DOHH2 (cell line): ENCODE data around the gene GFY.

Source experiments
- H3F3A ChIP-seq: fragments of 200-600 bp; sonication (generic), shearing (Covaris generic); 2 replicates; pipeline ENCODE4 v1.6.0; 2016; ENCODE audit warnings: antibody characterized with exemption, mild to moderate bottlenecking; ENCODE audit not compliant: control insufficient read depth, insufficient read depth
- H3K27ac ChIP-seq: fragments of 200-600 bp; sonication (generic); 2 replicates; pipeline ENCODE4 v1.5.1; 2014; ENCODE audit warnings: low read depth, mild to moderate bottlenecking, low read length, moderate library complexity
- H3K27me3 ChIP-seq: fragments of 200-600 bp; sonication (generic); 2 replicates; pipeline ENCODE4 v1.6.1; 2014; ENCODE audit warnings: mild to moderate bottlenecking, low read length, mixed read lengths; ENCODE audit not compliant: control insufficient read depth
- H3K36me3 ChIP-seq: fragments of 200-600 bp; sonication (generic); 2 replicates; pipeline ENCODE4 v1.6.1; 2014; ENCODE audit warnings: mild to moderate bottlenecking, low read length, moderate library complexity, mixed read lengths; ENCODE audit not compliant: control insufficient read depth
- H3K4me1 ChIP-seq: fragments of 200-600 bp; sonication (generic); 2 replicates; pipeline ENCODE4 v1.6.1; 2014; ENCODE audit warnings: mild to moderate bottlenecking, low read length, mixed read lengths; ENCODE audit not compliant: control insufficient read depth
- H3K4me2 ChIP-seq: fragments of 200-600 bp; sonication (generic); 2 replicates; pipeline ENCODE4 v1.6.0; 2014; ENCODE audit warnings: mild to moderate bottlenecking, low read length, moderate library complexity
- H3K4me3 ChIP-seq: fragments of 200-600 bp; sonication (generic); 2 replicates; pipeline ENCODE4 v1.5.1; 2014; ENCODE audit warnings: mild to moderate bottlenecking, low read length, mixed read lengths
- H3K79me2 ChIP-seq: fragments of 200-600 bp; sonication (generic); 2 replicates; pipeline ENCODE4 v1.6.1; 2014; ENCODE audit warnings: mild to moderate bottlenecking, low read length, mixed read lengths; ENCODE audit not compliant: control insufficient read depth
- H3K9me2 ChIP-seq: fragments of 200-600 bp; sonication (generic); replicated peaks from 2 replicates; pipeline ENCODE4 v1.6.1; 2014; ENCODE audit warnings: mild to moderate bottlenecking, low read length, mixed read lengths; ENCODE audit not compliant: control insufficient read depth
- H3K9me3 ChIP-seq: fragments of 200-600 bp; sonication (generic); 2 replicates; pipeline ENCODE4 v1.6.1; 2014; ENCODE audit warnings: antibody characterized with exemption, low read length, mixed read lengths; ENCODE audit not compliant: control insufficient read depth, insufficient read depth
- H4K20me1 ChIP-seq: fragments of 200-600 bp; sonication (generic); 2 replicates; pipeline ENCODE4 v1.6.0; 2014; ENCODE audit warnings: low read depth, mild to moderate bottlenecking, antibody characterized with exemption, low read length, moderate library complexity; ENCODE audit not compliant: control insufficient read depth, insufficient read depth
- CTCF ChIP-seq: fragments of 200-600 bp; sonication (generic); IDR thresholded peaks from one replicate; pipeline ENCODE4 v1.5.1; 2014; ENCODE audit warnings: antibody characterized with exemption, mild to moderate bottlenecking, low read depth, low read length; ENCODE audit not compliant: poor library complexity, severe bottlenecking
- EZH2phosphoT487 ChIP-seq: fragments of 200-600 bp; sonication (generic); IDR thresholded peaks from 2 replicates; pipeline ENCODE4 v1.6.1; 2017; ENCODE audit warnings: borderline replicate concordance, mild to moderate bottlenecking, antibody characterized with exemption, low read length, moderate library complexity, mixed read lengths

The GFY gene

GRCh38 chr19:49407482-49408015 lies 17.6 kb upstream of the GFY start:
- no peaks in the 10 kb centered on the region for H3K79me2 ChIP-seq
- H3F3A ChIP-seq, result peaks cover 24% of the 10 kb centered on the region
- H3K9me3 ChIP-seq, result no peaks in the 10 kb centered on the region
- H4K20me1 ChIP-seq, result no peaks in the 10 kb centered on the region
- no peaks in the 10 kb centered on the region for H3K27me3 ChIP-seq
- H3K27ac ChIP-seq, result no peak overlapping the region
- TF ChIP-seq EZH2phosphoT487 (no peak), CTCF (no peak)
- no peaks in the 10 kb centered on the region for H3K36me3 ChIP-seq
- H3K4me2 ChIP-seq, result no peak overlapping the region
- H3K4me3 ChIP-seq, result no peak overlapping the region
- no peaks in the 10 kb centered on the region for H3K9me2 ChIP-seq
- H3K4me1 ChIP-seq, result peaks cover 75% of the 10 kb centered on the region

- H3F3A ChIP-seq, result peaks cover 19% of the 10 kb centered on the region; the same call in 1 of the 2 replicates
- H3K9me2 ChIP-seq, result no peaks in the 10 kb centered on the region
- no peak for TF ChIP-seq EZH2phosphoT487
- TF ChIP-seq CTCF, result no peak
- H3K9me3 ChIP-seq, result no peaks in the 10 kb centered on the region
- H3K27ac ChIP-seq, result peak overlapping the region; percentile 72
- H3K4me2 ChIP-seq, result peak overlapping the region; percentile 94
- peak overlapping the region; percentile 71 for H3K4me3 ChIP-seq
- no peaks in the 10 kb centered on the region for H3K79me2 ChIP-seq
- peaks cover 61% of the 10 kb centered on the region for H3K4me1 ChIP-seq
- H4K20me1 ChIP-seq, result no peaks in the 10 kb centered on the region
- H3K36me3 ChIP-seq, result no peaks in the 10 kb centered on the region
- H3K27me3 ChIP-seq, result no peaks in the 10 kb centered on the region
Measured at GRCh38 chr19:49408816-49409440, 16.3 kb upstream of the GFY start.

- Histone ChIP-seq H4K20me1 (no peaks in the 10 kb centered on the region), H3K9me2 (no peaks in the 10 kb centered on the region), H3K36me3 (no peaks in the 10 kb centered on the region), H3K79me2 (no peaks in the 10 kb centered on the region), H3K27ac (peak overlapping the region; percentile 72), H3F3A (peaks cover 19% of the 10 kb centered on the region; the same call in 1 of the 2 replicates), H3K4me2 (peak overlapping the region; percentile 94), H3K27me3 (no peaks in the 10 kb centered on the region), H3K4me1 (peaks cover 56% of the 10 kb centered on the region), H3K9me3 (no peaks in the 10 kb centered on the region), H3K4me3 (peak overlapping the region; percentile 71)
- TF ChIP-seq CTCF (no peak), EZH2phosphoT487 (no peak)
Measured at GRCh38 chr19:49409441-49410029, 15.7 kb upstream of the GFY start.
